DND-41 (cell line): Measurements from ENCODE around the gene MUTYH.

Source experiments
- ATAC-seq: fragments of 200-7000 bp; cut with Tn5 transposase; 3 replicates; pipeline ENCODE4 v1.9.1; 2021; ENCODE audit warnings: low read depth; ENCODE audit not compliant: insufficient read depth
- DNase-seq: peaks from one replicate; pipeline ENCODE4 v3.0.0-alpha.2; 2020
- H2AFZ ChIP-seq: 2 replicates; pipeline ENCODE4 v1.6.0; 2012; ENCODE audit warnings: low read depth, low read length
- H3K27ac ChIP-seq: 2 replicates; pipeline ENCODE4 v1.5.1; 2012; ENCODE audit warnings: low read length, inconsistent platforms
- H3K27me3 ChIP-seq: fragments of 200-600 bp; sonication (generic); 2 replicates; pipeline ENCODE4 v1.6.0; 2012; ENCODE audit warnings: low read length, mild to moderate bottlenecking, inconsistent platforms; ENCODE audit not compliant: insufficient read depth, poor library complexity
- H3K36me3 ChIP-seq: 2 replicates; pipeline ENCODE4 v1.5.1; 2012; ENCODE audit warnings: low read length, inconsistent platforms; ENCODE audit not compliant: insufficient read depth
- H3K4me1 ChIP-seq: 2 replicates; pipeline ENCODE4 v1.5.1; 2012; ENCODE audit warnings: mild to moderate bottlenecking, low read length; ENCODE audit not compliant: insufficient read depth
- H3K4me2 ChIP-seq: 2 replicates; pipeline ENCODE4 v1.6.0; 2012; ENCODE audit warnings: mild to moderate bottlenecking, moderate library complexity, low read length, inconsistent platforms; ENCODE audit not compliant: insufficient read depth
- H3K4me3 ChIP-seq, 2 experiments: fragments of 200-600 bp in 1 of 2; shearing (Covaris generic) in 1 of 2; 2 replicates each; pipeline ENCODE4 v1.5.1; 2012 to 2016; ENCODE audit warnings: inconsistent platforms in 2 of 2, low read length in 2 of 2, mild to moderate bottlenecking in 2 of 2, low read depth in 1 of 2, moderate library complexity in 1 of 2
- H3K79me2 ChIP-seq: 2 replicates; pipeline ENCODE4 v1.6.0; 2012; ENCODE audit warnings: low read length, inconsistent platforms; ENCODE audit not compliant: insufficient read depth
- H3K9ac ChIP-seq: 2 replicates; pipeline ENCODE4 v1.6.0; 2012; ENCODE audit warnings: low read depth, mild to moderate bottlenecking, inconsistent platforms, low read length, moderate library complexity
- H3K9me3 ChIP-seq: 2 replicates; pipeline ENCODE4 v1.5.1; 2012; ENCODE audit warnings: low read length, moderate library complexity, mild to moderate bottlenecking, inconsistent platforms; ENCODE audit not compliant: insufficient read depth, severe bottlenecking
- H4K20me1 ChIP-seq: 2 replicates; pipeline ENCODE4 v1.6.0; 2012; ENCODE audit warnings: low read length; ENCODE audit not compliant: insufficient read depth
- CTCF ChIP-seq: IDR thresholded peaks from 2 replicates; pipeline ENCODE4 v1.5.1; 2012; ENCODE audit warnings: borderline replicate concordance, low read length, moderate library complexity, mild to moderate bottlenecking; ENCODE audit not compliant: poor library complexity, severe bottlenecking; ENCODE audit errors: extremely low read depth
- EZH2 ChIP-seq: IDR thresholded peaks from 3 replicates; pipeline ENCODE4 v1.6.1; 2012; ENCODE audit warnings: borderline replicate concordance, low read depth, mild to moderate bottlenecking, moderate library complexity, low read length, inconsistent platforms; ENCODE audit not compliant: severe bottlenecking

Gene MUTYH

GRCh38 chr1:45325851-45326506 lies 14.3 kb downstream of the MUTYH start:
- peak overlapping the region; percentile 55 for H3K9ac ChIP-seq
- ATAC-seq: 0 out of 3 replicates have a peak, but pooled peaks have one; percentile 4
- peak overlapping the region in 1 of 2 experiments; percentile 63; a peak in 2 of 4 replicates for H3K4me3 ChIP-seq
- peak overlapping the region; percentile 94 for H2AFZ ChIP-seq
- no peaks in the 10 kb centered on the region for H4K20me1 ChIP-seq
- peaks cover 6% of the 10 kb centered on the region; the same call in 1 of the 2 replicates for H3K79me2 ChIP-seq
- H3K4me2 ChIP-seq: peak overlapping the region; percentile 87
- DNase-seq: no peak
- peaks cover 29% of the 10 kb centered on the region for H3K4me1 ChIP-seq
- H3K27me3 ChIP-seq: no peaks in the 10 kb centered on the region
- H3K9me3 ChIP-seq: no peaks in the 10 kb centered on the region
- H3K27ac ChIP-seq: peak overlapping the region; percentile 53; the same call in 1 of the 2 replicates
- H3K36me3 ChIP-seq: peaks cover 14% of the 10 kb centered on the region; the same call in 1 of the 2 replicates
- no peak for TF ChIP-seq CTCF
- TF ChIP-seq EZH2: no peak

GRCh38 chr1:45322486-45323040 lies 17.7 kb downstream of the MUTYH start:
- Histone ChIP-seq H3K4me3 (no peak overlapping the region), H3K4me1 (peaks cover 16% of the 10 kb centered on the region), H3K9me3 (no peaks in the 10 kb centered on the region), H3K79me2 (peaks cover 6% of the 10 kb centered on the region; the same call in 1 of the 2 replicates), H3K27me3 (no peaks in the 10 kb centered on the region), H3K9ac (no peak overlapping the region), H4K20me1 (no peaks in the 10 kb centered on the region), H3K4me2 (no peak overlapping the region), H3K36me3 (no peaks in the 10 kb centered on the region), H3K27ac (no peak overlapping the region), H2AFZ (no peak overlapping the region)
- no peak for ATAC-seq
- TF ChIP-seq EZH2 (no peak), CTCF (no peak)
- no peak for DNase-seq

GRCh38 chr1:45321444-45321843 lies 18.8 kb downstream of the MUTYH start:
- Histone ChIP-seq H3K27me3 (no peaks in the 10 kb centered on the region), H3K4me2 (no peak overlapping the region), H3K79me2 (no peaks in the 10 kb centered on the region), H2AFZ (no peak overlapping the region), H3K4me3 (no peak overlapping the region), H3K27ac (no peak overlapping the region), H3K4me1 (peaks cover 5% of the 10 kb centered on the region), H3K36me3 (no peaks in the 10 kb centered on the region), H4K20me1 (no peaks in the 10 kb centered on the region), H3K9ac (no peak overlapping the region), H3K9me3 (no peaks in the 10 kb centered on the region)
- DNase-seq (no peak), ATAC-seq (no peak)
- TF ChIP-seq CTCF: no peak
- TF ChIP-seq EZH2: no peak
